ENCODE measurements around the gene MLH1.

Gene MLH1

GRCh38 chr3:37028329-37028728 is 35.0 kb downstream of the MLH1 start:
- ChIA-PET CTCF (interaction anchor here (0.9 kb wide), 1 partner anchor 20 kb away, joined by 4 read pairs; no protein-coding TSS in a partner anchor), POLR2A (interaction anchor here (0.5 kb wide), 1 partner anchor 76 kb away, joined by 4 read pairs; no protein-coding TSS in a partner anchor)
- peaks cover 0 to 8% (median 0%) of the 10 kb centered on the region in 5 experiments for H3K9me3 ChIP-seq (ENCODE audit: control extremely low read depth in 1 of 5, control insufficient read depth in 4 of 5, insufficient read depth in 2 of 5, low read depth in 1 of 5, low read length in 4 of 5)
- peaks cover 0 to 9% (median 0%) of the 10 kb centered on the region in 4 experiments for H3K4me1 ChIP-seq (ENCODE audit: control extremely low read depth in 1 of 4, control insufficient read depth in 4 of 4, insufficient read depth in 4 of 4, low read length in 3 of 4)
- H3K27ac ChIP-seq (ENCODE audit: insufficient read depth in 1 of 2, low read depth in 1 of 2, low read length in 2 of 2, poor library complexity in 1 of 2, severe bottlenecking in 2 of 2): no peak overlapping the region
- peak; percentile 22 to 59 (median 53) for DNase-seq
- peaks cover 30 to 83% (median 55%) of the 10 kb centered on the region in 4 experiments for H3K36me3 ChIP-seq (ENCODE audit: control insufficient read depth in 4 of 4, insufficient read depth in 4 of 4, low read length in 3 of 4)
- H3K27me3 ChIP-seq (replicated peaks in 2 of 5; ENCODE audit: control insufficient read depth in 4 of 5, insufficient read depth in 5 of 5, low read length in 4 of 5): no peaks in the 10 kb centered on the region
- 86% methylated on average over 1 of the region's 1 CpG for WGBS (ENCODE audit: insufficient coverage)
- no peak overlapping the region for H3K4me3 ChIP-seq (ENCODE audit: control insufficient read depth in 1 of 7, extremely low read depth in 1 of 7, insufficient read depth in 4 of 7, low read depth in 2 of 7, low read length in 6 of 7)

GRCh38 chr3:37029111-37029510 is 35.8 kb downstream of the MLH1 start:
- H3K27me3 ChIP-seq (replicated peaks in 2 of 5; ENCODE audit: control insufficient read depth in 4 of 5, insufficient read depth in 5 of 5, low read length in 4 of 5): no peaks in the 10 kb centered on the region
- H3K27ac ChIP-seq (ENCODE audit: insufficient read depth in 1 of 2, low read depth in 1 of 2, low read length in 2 of 2, poor library complexity in 1 of 2, severe bottlenecking in 2 of 2): no peak overlapping the region
- peaks cover 28 to 84% (median 53%) of the 10 kb centered on the region in 4 experiments for H3K36me3 ChIP-seq (ENCODE audit: control insufficient read depth in 4 of 4, insufficient read depth in 4 of 4, low read length in 3 of 4)
- no peak for DNase-seq
- H3K4me1 ChIP-seq (ENCODE audit: control extremely low read depth in 1 of 4, control insufficient read depth in 4 of 4, insufficient read depth in 4 of 4, low read length in 3 of 4): peaks cover 0 to 9% (median 0%) of the 10 kb centered on the region in 4 experiments
- no CpG with 5 or more reads among the region's 1 CpG for WGBS (ENCODE audit: insufficient coverage)
- CTCF ChIA-PET: interaction anchor here (0.9 to 1.2 kb wide), 2 partner anchors 19 to 185 kb away, joined by 4 read pairs; no protein-coding TSS in a partner anchor
- POLR2A ChIA-PET: no interaction called here
- H3K9me3 ChIP-seq (ENCODE audit: control extremely low read depth in 1 of 5, control insufficient read depth in 4 of 5, insufficient read depth in 2 of 5, low read depth in 1 of 5, low read length in 4 of 5): peaks cover 0 to 9% (median 2%) of the 10 kb centered on the region in 5 experiments
- H3K4me3 ChIP-seq (ENCODE audit: control insufficient read depth in 1 of 7, extremely low read depth in 1 of 7, insufficient read depth in 4 of 7, low read depth in 2 of 7, low read length in 6 of 7): no peak overlapping the region

DNA sequence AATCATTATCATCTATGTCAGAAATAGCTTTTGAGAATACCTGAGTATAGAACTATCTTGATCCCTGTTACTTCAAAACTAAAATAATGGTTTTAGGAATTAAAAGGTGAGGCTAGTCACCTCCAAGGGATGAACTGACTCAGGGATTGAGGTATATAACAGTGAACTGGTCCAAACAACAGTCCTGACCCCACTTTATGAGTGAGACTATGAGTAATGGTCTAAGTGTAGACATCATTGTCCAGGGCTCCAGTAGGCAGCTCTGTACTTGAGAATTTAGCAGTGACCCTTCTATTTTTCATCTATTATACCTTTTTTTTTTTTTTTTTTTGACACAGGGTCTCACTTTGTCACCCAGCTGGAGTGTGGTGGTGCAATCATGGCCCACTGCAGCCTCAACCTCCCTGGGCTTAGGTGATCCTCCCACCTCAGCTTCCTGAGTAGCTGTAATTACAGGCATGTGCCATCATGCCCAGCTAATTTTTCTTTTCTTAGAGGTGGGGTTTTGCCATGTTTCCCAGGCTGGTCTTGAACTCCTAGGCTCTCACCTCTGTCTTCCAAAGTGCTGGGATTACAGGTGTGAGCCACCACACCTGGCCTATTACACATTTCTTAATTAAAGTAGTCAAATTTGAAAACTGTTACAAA is 36.3 kb downstream of the MLH1 start:
- Histone ChIP-seq H3K36me3 (ENCODE audit: control insufficient read depth in 4 of 4, insufficient read depth in 4 of 4, low read length in 3 of 4) (peaks cover 25 to 84% (median 50%) of the 10 kb centered on the region in 4 experiments), H3K9me3 (ENCODE audit: control extremely low read depth in 1 of 5, control insufficient read depth in 4 of 5, insufficient read depth in 2 of 5, low read depth in 1 of 5, low read length in 4 of 5) (peaks cover 0 to 8% (median 1%) of the 10 kb centered on the region in 5 experiments), H3K4me3 (ENCODE audit: control insufficient read depth in 1 of 7, extremely low read depth in 1 of 7, insufficient read depth in 4 of 7, low read depth in 2 of 7, low read length in 6 of 7) (no peak overlapping the region), H3K27me3 (replicated peaks in 2 of 5; ENCODE audit: control insufficient read depth in 4 of 5, insufficient read depth in 5 of 5, low read length in 4 of 5) (no peaks in the 10 kb centered on the region), H3K27ac (ENCODE audit: insufficient read depth in 1 of 2, low read depth in 1 of 2, low read length in 2 of 2, poor library complexity in 1 of 2, severe bottlenecking in 2 of 2) (no peak overlapping the region), H3K4me1 (ENCODE audit: control extremely low read depth in 1 of 4, control insufficient read depth in 4 of 4, insufficient read depth in 4 of 4, low read length in 3 of 4) (peaks cover 0 to 4% (median 0%) of the 10 kb centered on the region in 4 experiments)
- POLR2A ChIA-PET: interaction anchor here (0.6 kb wide), 1 partner anchor 357 kb away, joined by 4 read pairs; no protein-coding TSS in a partner anchor
- DNase-seq: no peak
- CTCF ChIA-PET: interaction anchor here (1.2 kb wide), 1 partner anchor 184 kb away, joined by 4 read pairs; no protein-coding TSS in a partner anchor

DNA sequence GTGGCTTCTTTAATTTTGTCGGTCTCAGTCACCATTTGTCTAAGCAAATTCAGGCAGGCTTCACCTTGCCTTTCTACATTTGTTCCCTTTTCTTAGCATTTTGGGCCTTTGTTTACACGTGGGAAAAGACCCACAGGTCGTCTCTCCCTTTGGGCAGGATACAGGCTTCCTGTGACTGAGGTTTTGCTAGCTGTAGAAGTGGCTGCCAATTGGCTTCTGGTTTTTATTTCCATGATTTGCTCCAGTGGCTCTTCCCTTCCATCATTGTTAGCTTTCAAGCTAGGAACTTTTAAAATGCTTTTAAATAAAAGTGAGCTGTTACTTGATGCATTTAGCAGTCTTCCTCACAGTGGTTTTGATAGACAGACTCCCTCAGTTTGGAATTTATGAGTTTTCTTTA is 37.3 kb downstream of the MLH1 start:
- peaks cover 24 to 90% (median 51%) of the 10 kb centered on the region in 4 experiments for H3K36me3 ChIP-seq (ENCODE audit: control insufficient read depth in 4 of 4, insufficient read depth in 4 of 4, low read length in 3 of 4)
- CTCF ChIA-PET: no interaction called here
- DNase-seq: no peak
- H3K27ac ChIP-seq (ENCODE audit: insufficient read depth in 1 of 2, low read depth in 1 of 2, low read length in 2 of 2, poor library complexity in 1 of 2, severe bottlenecking in 2 of 2): no peak overlapping the region
- H3K9me3 ChIP-seq (ENCODE audit: control extremely low read depth in 1 of 5, control insufficient read depth in 4 of 5, insufficient read depth in 2 of 5, low read depth in 1 of 5, low read length in 4 of 5): peaks cover 2 to 13% (median 6%) of the 10 kb centered on the region in 5 experiments
- no peaks in the 10 kb centered on the region for H3K4me1 ChIP-seq (ENCODE audit: control extremely low read depth in 1 of 4, control insufficient read depth in 4 of 4, insufficient read depth in 4 of 4, low read length in 3 of 4)
- H3K4me3 ChIP-seq (ENCODE audit: control insufficient read depth in 1 of 7, extremely low read depth in 1 of 7, insufficient read depth in 4 of 7, low read depth in 2 of 7, low read length in 6 of 7): no peak overlapping the region
- POLR2A ChIA-PET: no interaction called here
- no peaks in the 10 kb centered on the region for H3K27me3 ChIP-seq (replicated peaks in 2 of 5; ENCODE audit: control insufficient read depth in 4 of 5, insufficient read depth in 5 of 5, low read length in 4 of 5)
- WGBS (ENCODE audit: insufficient coverage): 50% methylated on average over 2 of the region's 3 CpGs

- H3K36me3 ChIP-seq (ENCODE audit: control insufficient read depth in 4 of 4, insufficient read depth in 4 of 4, low read length in 3 of 4): peaks cover 21 to 89% (median 52%) of the 10 kb centered on the region in 4 experiments
- 100% methylated on average over 2 of the region's 7 CpGs for WGBS (ENCODE audit: insufficient coverage)
- DNase-seq: no peak
These were observed 37.9 kb downstream of the MLH1 start for GRCh38 chr3:37031096-37031682.

GRCh38 chr3:37032961-37033360 is 39.6 kb downstream of the MLH1 start:
- no peak for DNase-seq
- CTCF ChIA-PET: interaction anchor here (1.3 kb wide), 1 partner anchor 8 kb away, joined by 3 read pairs; no protein-coding TSS in a partner anchor
- Histone ChIP-seq H3K27ac (ENCODE audit: insufficient read depth in 1 of 2, low read depth in 1 of 2, low read length in 2 of 2, poor library complexity in 1 of 2, severe bottlenecking in 2 of 2) (no peak overlapping the region), H3K9me3 (ENCODE audit: control extremely low read depth in 1 of 5, control insufficient read depth in 4 of 5, insufficient read depth in 2 of 5, low read depth in 1 of 5, low read length in 4 of 5) (peaks cover 2 to 28% (median 14%) of the 10 kb centered on the region in 5 experiments), H3K27me3 (replicated peaks in 2 of 5; ENCODE audit: control insufficient read depth in 4 of 5, insufficient read depth in 5 of 5, low read length in 4 of 5) (no peaks in the 10 kb centered on the region), H3K4me1 (ENCODE audit: control extremely low read depth in 1 of 4, control insufficient read depth in 4 of 4, insufficient read depth in 4 of 4, low read length in 3 of 4) (no peaks in the 10 kb centered on the region), H3K36me3 (ENCODE audit: control insufficient read depth in 4 of 4, insufficient read depth in 4 of 4, low read length in 3 of 4) (peaks cover 28 to 88% (median 57%) of the 10 kb centered on the region in 4 experiments), H3K4me3 (ENCODE audit: control insufficient read depth in 1 of 7, extremely low read depth in 1 of 7, insufficient read depth in 4 of 7, low read depth in 2 of 7, low read length in 6 of 7) (no peak overlapping the region)
- WGBS (ENCODE audit: insufficient coverage): 98% methylated on average over 6 of the region's 10 CpGs
- POLR2A ChIA-PET: no interaction called here

More at GRCh38 chr3:37031096-37031682, 37.9 kb downstream of the MLH1 start:
- Histone ChIP-seq H3K9me3 (ENCODE audit: control extremely low read depth in 1 of 5, control insufficient read depth in 4 of 5, insufficient read depth in 2 of 5, low read depth in 1 of 5, low read length in 4 of 5) (peaks cover 2 to 19% (median 11%) of the 10 kb centered on the region in 5 experiments), H3K27me3 (replicated peaks in 2 of 5; ENCODE audit: control insufficient read depth in 4 of 5, insufficient read depth in 5 of 5, low read length in 4 of 5) (no peaks in the 10 kb centered on the region), H3K27ac (ENCODE audit: insufficient read depth in 1 of 2, low read depth in 1 of 2, low read length in 2 of 2, poor library complexity in 1 of 2, severe bottlenecking in 2 of 2) (no peak overlapping the region), H3K4me3 (ENCODE audit: control insufficient read depth in 1 of 7, extremely low read depth in 1 of 7, insufficient read depth in 4 of 7, low read depth in 2 of 7, low read length in 6 of 7) (no peak overlapping the region), H3K4me1 (ENCODE audit: control extremely low read depth in 1 of 4, control insufficient read depth in 4 of 4, insufficient read depth in 4 of 4, low read length in 3 of 4) (no peaks in the 10 kb centered on the region)
- ChIA-PET CTCF (no interaction called here), POLR2A (no interaction called here)

DNA sequence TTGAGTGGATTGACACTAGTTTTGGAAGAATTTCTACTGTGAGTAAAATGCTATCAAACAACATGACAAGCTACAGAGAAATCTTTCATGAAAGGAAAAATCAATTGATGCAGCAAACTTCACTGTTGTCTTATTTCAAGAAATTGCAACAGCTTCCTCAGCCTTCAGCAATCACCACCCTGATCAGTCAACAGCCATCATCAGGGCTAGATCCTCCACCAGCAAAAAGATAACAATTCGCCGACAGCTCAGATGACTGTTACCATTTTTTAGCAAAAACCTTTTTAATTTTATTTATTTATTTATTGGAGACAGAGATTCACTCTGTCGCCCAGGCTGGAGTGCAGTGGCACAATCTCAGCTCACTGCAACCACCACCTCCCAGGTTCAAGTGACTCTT is 44.0 kb downstream of the MLH1 start:
- ChIA-PET CTCF (interaction anchor here (1.1 to 1.4 kb wide), 2 partner anchors 11 to 18 kb away, joined by 3 read pairs; no protein-coding TSS in a partner anchor), POLR2A (no interaction called here)
- DNase-seq: no peak
- Histone ChIP-seq H3K27ac (ENCODE audit: insufficient read depth in 1 of 2, low read depth in 1 of 2, low read length in 2 of 2, poor library complexity in 1 of 2, severe bottlenecking in 2 of 2) (no peak overlapping the region), H3K4me3 (ENCODE audit: control insufficient read depth in 1 of 7, extremely low read depth in 1 of 7, insufficient read depth in 4 of 7, low read depth in 2 of 7, low read length in 6 of 7) (no peak overlapping the region), H3K4me1 (ENCODE audit: control extremely low read depth in 1 of 4, control insufficient read depth in 4 of 4, insufficient read depth in 4 of 4, low read length in 3 of 4) (no peaks in the 10 kb centered on the region), H3K27me3 (replicated peaks in 2 of 5; ENCODE audit: control insufficient read depth in 4 of 5, insufficient read depth in 5 of 5, low read length in 4 of 5) (no peaks in the 10 kb centered on the region), H3K36me3 (ENCODE audit: control insufficient read depth in 4 of 4, insufficient read depth in 4 of 4, low read length in 3 of 4) (peaks cover 33 to 82% (median 58%) of the 10 kb centered on the region in 4 experiments), H3K9me3 (ENCODE audit: control extremely low read depth in 1 of 5, control insufficient read depth in 4 of 5, insufficient read depth in 2 of 5, low read depth in 1 of 5, low read length in 4 of 5) (peaks cover 2 to 28% (median 14%) of the 10 kb centered on the region in 5 experiments)
- WGBS (ENCODE audit: insufficient coverage): no CpG with 5 or more reads among the region's 3 CpGs
